Naive thymus-derived CD4-positive, alpha-beta T cell (primary cell): Measurements from ENCODE around the gene SLC16A9. TPM values are rescaled to one million over a fixed set of nuclear protein-coding genes. Genes with fewer than 3 reads are reported as not detected.

Experiments used
- ATAC-seq: fragments of 150-1000 bp; cut with Tn5 transposase; 2 replicates; pipeline ENCODE4 v1.10.0; 2021; ENCODE audit warnings: mild to moderate bottlenecking, moderate library complexity
- CTCF ChIA-PET: fragments of 350-600 bp; sonication (Branson Sonifier 250); formaldehyde crosslinking; loops from one replicate; lab custom pipeline; 2021; ENCODE audit warnings: antibody characterized with exemption; lab: Charles Lee
- POLR2A ChIA-PET: fragments of 350-600 bp; sonication (Branson Sonifier 250); formaldehyde crosslinking; loops from one replicate; lab custom pipeline; 2021; ENCODE audit warnings: antibody characterized with exemption, inconsistent platforms; lab: Charles Lee
- DNase-seq, 9 donors: peaks; one replicate each; pipeline versions ENCODE4 v3.0.0 to v3.0.0-alpha.2; 2020 to 2022; ENCODE audit warnings: mixed read lengths in 1 of 9
- H3K27ac ChIP-seq: one replicate; pipeline ENCODE4 v1.7.0; 2013; ENCODE audit warnings: mild to moderate bottlenecking, low read depth, low read length, moderate library complexity
- H3K27me3 ChIP-seq, 2 donors: one replicate each; pipeline ENCODE4 v1.7.0; 2013; ENCODE audit warnings: low read length in 2 of 2, mild to moderate bottlenecking in 2 of 2, moderate library complexity in 2 of 2; ENCODE audit not compliant: control insufficient read depth in 2 of 2, insufficient read depth in 2 of 2
- H3K36me3 ChIP-seq, 3 experiments: 1 replicate in 2 of 3; 2 replicates in 1 of 3; pipeline ENCODE4 v1.7.0; 2013; ENCODE audit warnings: low read length in 3 of 3, mild to moderate bottlenecking in 3 of 3, moderate library complexity in 1 of 3; ENCODE audit not compliant: insufficient read depth in 3 of 3, control insufficient read depth in 2 of 3
- H3K4me1 ChIP-seq, 2 donors: one replicate each; pipeline ENCODE4 v1.7.0; 2013; ENCODE audit warnings: low read length in 2 of 2, mild to moderate bottlenecking in 2 of 2, moderate library complexity in 1 of 2; ENCODE audit not compliant: control insufficient read depth in 2 of 2, insufficient read depth in 2 of 2
- H3K4me3 ChIP-seq: 2 replicates; pipeline ENCODE4 v1.7.0; 2013; ENCODE audit warnings: mild to moderate bottlenecking, low read length
- H3K9me3 ChIP-seq, 3 experiments: 1 replicate in 2 of 3; 2 replicates in 1 of 3; pipeline ENCODE4 v1.7.0; 2013; ENCODE audit warnings: low read length in 3 of 3; ENCODE audit not compliant: control insufficient read depth in 2 of 3
- H3K27ac Mint-ChIP-seq, 9 donors: one replicate each; pipeline ENCODE4 v1.8.0; 2020 to 2022; ENCODE audit warnings: mixed read lengths in 9 of 9, mild to moderate bottlenecking in 8 of 9, moderate library complexity in 5 of 9, inconsistent platforms in 2 of 9
- H3K27me3 Mint-ChIP-seq, 5 donors: one replicate each; pipeline ENCODE4 v1.8.0; 2021 to 2022; ENCODE audit warnings: mixed read lengths in 5 of 5, mild to moderate bottlenecking in 1 of 5
- H3K36me3 Mint-ChIP-seq, 5 donors: one replicate each; pipeline ENCODE4 v1.8.0; 2020 to 2022; ENCODE audit warnings: mixed read lengths in 5 of 5, mild to moderate bottlenecking in 3 of 5, inconsistent platforms in 1 of 5
- H3K4me1 Mint-ChIP-seq, 7 donors: one replicate each; pipeline ENCODE4 v1.8.0; 2020 to 2022; ENCODE audit warnings: mixed read lengths in 7 of 7, mild to moderate bottlenecking in 3 of 7, inconsistent platforms in 1 of 7
- H3K4me3 Mint-ChIP-seq, 10 donors: one replicate each; pipeline ENCODE4 v1.8.0; 2020 to 2022; ENCODE audit warnings: mild to moderate bottlenecking in 10 of 10, mixed read lengths in 10 of 10, moderate library complexity in 6 of 10, inconsistent platforms in 2 of 10
- H3K9me3 Mint-ChIP-seq, 11 donors: one replicate each; pipeline ENCODE4 v1.8.0; 2020 to 2022; ENCODE audit warnings: mixed read lengths in 11 of 11, mild to moderate bottlenecking in 4 of 11, inconsistent platforms in 1 of 11, moderate library complexity in 1 of 11
- intact Hi-C, 2 donors: fragments of 100-400 bp; cut with micrococcal nuclease; formaldehyde crosslinking; loops; one replicate each; pipeline ENCODE4 v1.15.1; 2023
- polyA plus RNA-seq, 2 donors: library from polyadenylated mRNA; unstranded; fragments of 300-500 nt; fragmentation: Illumina TruSeq; gene quantifications; one replicate each; pipeline ENCODE4 v1.2.3, GENCODE V29; 2021
- total RNA-seq, 6 experiments: library from RNA in 5 of 6; stranded (reverse) in 5 of 6; gene quantifications; 1 replicate in 5 of 6; 2 replicates in 1 of 6; pipeline ENCODE4 v1.2.3 and lab custom pipeline; 2021 to 2026

The SLC16A9 gene
- total and polyA plus RNA-seq, 7 experiments from 2014 or later, result 1.5 TPM; not detected in 6

GRCh38 chr10:59623133-59624121 lies 86.2 kb downstream of the SLC16A9 start:
- Mint-ChIP-seq H3K27ac (no peak overlapping the region), H3K27me3 (peaks cover 0 to 9% (median 0%) of the 10 kb centered on the region in 5 donors), H3K36me3 (no peaks in the 10 kb centered on the region), H3K4me1 (peaks cover 0 to 7% (median 3%) of the 10 kb centered on the region in 7 donors), H3K9me3 (no peaks in the 10 kb centered on the region), H3K4me3 (no peak overlapping the region)
- POLR2A ChIA-PET, result no interaction called here
- DNase-seq (no peak), ATAC-seq (no peak)
- intact Hi-C loops, result loop anchor here in 1 of 2 donors (2.0 to 10.0 kb wide), 2 partner anchors 383 to 1141 kb away; no protein-coding TSS in a partner anchor
- CTCF ChIA-PET, result interaction anchor here (0.6 to 1.8 kb wide), 3 partner anchors 11 to 38 kb away, joined by 3 to 4 read pairs (median 4); no protein-coding TSS in a partner anchor
- H3K4me3 ChIP-seq, result no peak overlapping the region
- no peak overlapping the region for H3K27ac ChIP-seq
- H3K4me1 ChIP-seq, result no peaks in the 10 kb centered on the region
- H3K27me3 ChIP-seq, result no peaks in the 10 kb centered on the region
- H3K9me3 ChIP-seq, result no peaks in the 10 kb centered on the region
- no peaks in the 10 kb centered on the region for H3K36me3 ChIP-seq

DNA sequence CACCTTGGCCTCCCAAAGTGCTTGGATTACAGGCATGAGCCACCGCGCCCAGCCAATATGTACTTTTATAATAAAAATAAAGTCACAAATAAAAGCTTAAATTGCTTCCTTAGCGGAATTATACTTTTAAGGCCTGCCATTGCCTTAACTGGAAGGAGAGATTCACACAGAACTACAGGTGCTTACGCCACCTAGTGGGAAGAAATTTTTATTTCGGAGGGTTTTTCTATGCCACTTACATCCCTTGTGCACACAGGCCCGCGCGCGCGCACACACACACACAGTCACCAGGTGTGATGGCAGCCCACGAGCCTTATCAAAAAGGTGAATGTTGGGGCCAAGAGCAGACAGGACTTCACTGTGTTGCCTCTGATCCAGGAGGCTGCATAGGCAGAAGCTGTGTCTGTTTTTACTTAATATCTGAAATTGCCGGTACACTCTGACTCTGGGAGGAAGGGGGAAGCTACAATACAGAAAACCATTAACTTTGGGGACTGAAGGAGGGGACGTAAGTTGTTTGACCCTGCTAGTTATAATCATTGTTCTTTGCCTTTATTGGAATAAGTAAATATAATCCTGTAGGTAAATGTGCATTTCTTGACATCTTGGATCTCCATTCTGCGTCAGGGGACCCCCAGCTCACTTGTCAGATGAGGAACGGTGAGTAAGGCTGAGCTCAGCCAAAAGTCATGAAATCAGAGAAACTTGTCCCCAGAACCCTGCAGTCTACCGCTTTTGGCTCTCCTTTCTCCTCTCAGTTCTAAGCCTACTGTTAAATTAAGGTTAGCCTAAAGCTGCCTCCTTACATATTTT lies 87.1 kb downstream of the SLC16A9 start:
- CTCF ChIA-PET, result interaction anchor here (0.6 to 1.8 kb wide), 3 partner anchors 12 to 1028 kb away, joined by 3 to 4 read pairs (median 3); no protein-coding TSS in a partner anchor
- no peaks in the 10 kb centered on the region for H3K36me3 Mint-ChIP-seq
- peak in 7 of 9 donors; percentile 12 to 31 (median 25) for DNase-seq
- peak; percentile 52 for ATAC-seq
- peaks cover 0 to 9% (median 0%) of the 10 kb centered on the region in 5 donors for H3K27me3 Mint-ChIP-seq
- Histone ChIP-seq H3K27me3 (no peaks in the 10 kb centered on the region), H3K4me3 (no peak overlapping the region), H3K4me1 (no peaks in the 10 kb centered on the region), H3K36me3 (no peaks in the 10 kb centered on the region), H3K9me3 (no peaks in the 10 kb centered on the region), H3K27ac (no peak overlapping the region)
- no peaks in the 10 kb centered on the region for H3K9me3 Mint-ChIP-seq
- no peak overlapping the region for H3K27ac Mint-ChIP-seq
- peaks cover 0 to 7% (median 3%) of the 10 kb centered on the region in 7 donors for H3K4me1 Mint-ChIP-seq
- no peak overlapping the region for H3K4me3 Mint-ChIP-seq
- intact Hi-C loops, result loop anchor here in 1 of 2 donors (1.0 to 10.0 kb wide), 4 partner anchors 382 to 1142 kb away; no protein-coding TSS in a partner anchor
- POLR2A ChIA-PET, result no interaction called here

DNA sequence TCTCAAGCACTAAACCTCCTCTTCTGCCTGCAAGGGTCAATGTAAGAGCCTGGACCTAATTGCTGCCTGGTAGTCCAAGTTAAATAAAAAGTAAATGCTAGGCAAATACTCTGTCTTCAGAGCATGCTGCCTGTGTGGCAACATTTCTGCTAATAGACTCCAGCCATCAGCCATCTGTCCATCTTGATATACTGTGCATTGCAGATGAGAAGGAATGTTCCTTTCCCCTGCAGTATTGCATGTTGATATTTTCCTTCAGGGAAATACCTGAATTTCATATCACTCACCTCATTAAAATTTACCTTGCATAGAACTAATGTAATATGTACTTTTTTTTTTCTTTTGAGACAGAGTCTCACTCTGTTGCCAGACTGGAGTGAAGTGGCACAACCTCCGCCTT lies 87.9 kb downstream of the SLC16A9 start:
- ATAC-seq (no peak), DNase-seq (no peak)
- Mint-ChIP-seq H3K27me3 (peaks cover 0 to 11% (median 0%) of the 10 kb centered on the region in 5 donors), H3K4me1 (peaks cover 0 to 7% (median 3%) of the 10 kb centered on the region in 7 donors), H3K4me3 (no peak overlapping the region), H3K36me3 (no peaks in the 10 kb centered on the region), H3K9me3 (no peaks in the 10 kb centered on the region), H3K27ac (no peak overlapping the region)
- no peaks in the 10 kb centered on the region for H3K9me3 ChIP-seq
- CTCF ChIA-PET, result interaction anchor here (0.6 to 1.8 kb wide), 2 partner anchors 11 to 871 kb away, joined by 4 to 5 read pairs; no protein-coding TSS in a partner anchor
- intact Hi-C loops, result loop anchor here in 1 of 2 donors (1.0 to 10.0 kb wide), 4 partner anchors 381 to 1143 kb away; no protein-coding TSS in a partner anchor
- no peak overlapping the region for H3K4me3 ChIP-seq
- no peak overlapping the region for H3K27ac ChIP-seq
- no peaks in the 10 kb centered on the region for H3K4me1 ChIP-seq
- POLR2A ChIA-PET, result no interaction called here
- no peaks in the 10 kb centered on the region for H3K27me3 ChIP-seq
- no peaks in the 10 kb centered on the region for H3K36me3 ChIP-seq

- CTCF ChIA-PET, result no interaction called here
- DNase-seq (no peak), ATAC-seq (no peak)
- Mint-ChIP-seq H3K27me3 (peaks cover 0 to 11% (median 4%) of the 10 kb centered on the region in 5 donors), H3K4me3 (no peak overlapping the region), H3K27ac (no peak overlapping the region), H3K36me3 (no peaks in the 10 kb centered on the region), H3K4me1 (peaks cover 0 to 2% (median 0%) of the 10 kb centered on the region in 7 donors), H3K9me3 (no peaks in the 10 kb centered on the region)
- Histone ChIP-seq H3K36me3 (no peaks in the 10 kb centered on the region), H3K4me1 (no peaks in the 10 kb centered on the region), H3K9me3 (no peaks in the 10 kb centered on the region), H3K27ac (no peak overlapping the region), H3K27me3 (no peaks in the 10 kb centered on the region), H3K4me3 (no peak overlapping the region)
- intact Hi-C loops, result no loop called here
- POLR2A ChIA-PET, result no interaction called here
These were observed 91.0 kb downstream of the SLC16A9 start for GRCh38 chr10:59618666-59619065.

GRCh38 chr10:59617996-59618395 lies 91.7 kb downstream of the SLC16A9 start:
- Mint-ChIP-seq H3K4me1 (peaks cover 0 to 2% (median 0%) of the 10 kb centered on the region in 7 donors), H3K27me3 (peaks cover 0 to 11% (median 4%) of the 10 kb centered on the region in 5 donors), H3K27ac (no peak overlapping the region), H3K36me3 (no peaks in the 10 kb centered on the region), H3K4me3 (no peak overlapping the region), H3K9me3 (no peaks in the 10 kb centered on the region)
- no peak for DNase-seq
- H3K27ac ChIP-seq, result no peak overlapping the region
- intact Hi-C loops, result no loop called here
- H3K4me1 ChIP-seq, result no peaks in the 10 kb centered on the region
- H3K27me3 ChIP-seq, result no peaks in the 10 kb centered on the region
- no peak overlapping the region for H3K4me3 ChIP-seq
- H3K9me3 ChIP-seq, result no peaks in the 10 kb centered on the region
- H3K36me3 ChIP-seq, result no peaks in the 10 kb centered on the region
- no peak for ATAC-seq
- POLR2A ChIA-PET, result no interaction called here
- CTCF ChIA-PET, result no interaction called here

DNA sequence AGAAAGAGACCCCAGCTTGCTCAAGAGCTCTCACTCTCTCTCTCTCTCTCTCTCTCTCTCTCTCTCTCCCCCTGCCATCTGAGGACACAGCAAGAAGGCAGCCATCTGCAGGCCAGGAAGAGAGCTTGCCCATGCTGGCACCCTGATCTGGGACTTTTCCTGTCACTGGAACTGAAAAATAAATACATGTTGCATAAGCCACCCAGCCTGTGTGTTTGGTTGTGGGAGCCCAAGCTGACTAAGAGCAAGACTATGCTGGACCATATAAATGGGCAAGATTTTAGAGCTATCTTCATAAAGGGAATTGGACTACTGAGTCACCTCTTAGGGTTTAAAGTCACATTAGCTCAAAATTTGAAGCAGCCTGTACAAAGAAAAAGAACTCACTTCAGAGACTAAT lies 98.6 kb downstream of the SLC16A9 start:
- Mint-ChIP-seq H3K4me1 (no peaks in the 10 kb centered on the region), H3K36me3 (no peaks in the 10 kb centered on the region), H3K4me3 (no peak overlapping the region), H3K27me3 (peaks cover 2 to 21% (median 15%) of the 10 kb centered on the region in 5 donors), H3K27ac (no peak overlapping the region), H3K9me3 (no peaks in the 10 kb centered on the region)
- no peak for DNase-seq
- Histone ChIP-seq H3K36me3 (no peaks in the 10 kb centered on the region), H3K9me3 (no peaks in the 10 kb centered on the region), H3K4me1 (no peaks in the 10 kb centered on the region), H3K4me3 (no peak overlapping the region), H3K27ac (no peak overlapping the region), H3K27me3 (no peaks in the 10 kb centered on the region)
- POLR2A ChIA-PET, result no interaction called here
- intact Hi-C loops, result no loop called here
- ATAC-seq, result no peak
- CTCF ChIA-PET, result interaction anchor here (1.6 kb wide), 1 partner anchor 12 kb away, joined by 4 read pairs; no protein-coding TSS in a partner anchor
